ENCODE measurements around the gene RNU6-9. TPM values are rescaled to one million over a fixed set of nuclear protein-coding genes. Genes with fewer than 3 reads are reported as not detected.

The RNU6-9 gene
- total and polyA plus RNA-seq, 2 experiments from 2014 or later: not detected

- no peak for TF ChIP-seq CTCF (IDR thresholded peaks at IDR 0.05; ENCODE audit: low read depth, low read length)
- H3K36me3 ChIP-seq: no peaks in the 10 kb centered on the region
- no peak overlapping the region for H3K27ac ChIP-seq
- H3K9me3 ChIP-seq (ENCODE audit: low read depth): no peaks in the 10 kb centered on the region
- no peak for DNase-seq (ENCODE audit: low read depth in 1 of 2, low spot score in 1 of 2)
- no peaks in the 10 kb centered on the region for H3K4me1 ChIP-seq (ENCODE audit: low read depth)
- H3K27me3 ChIP-seq: no peaks in the 10 kb centered on the region
- H3K4me3 ChIP-seq: no peak overlapping the region
These were observed 6.2 kb downstream of the RNU6-9 start for GRCh38 chr19:899336-900042.

- no peak overlapping the region for H3K27ac ChIP-seq
- H3K36me3 ChIP-seq: no peaks in the 10 kb centered on the region
- DNase-seq (ENCODE audit: low read depth in 1 of 2, low spot score in 1 of 2): no peak
- no peaks in the 10 kb centered on the region for H3K27me3 ChIP-seq
- no peaks in the 10 kb centered on the region for H3K9me3 ChIP-seq (ENCODE audit: low read depth)
- H3K4me3 ChIP-seq: no peak overlapping the region
- TF ChIP-seq CTCF (IDR thresholded peaks at IDR 0.05; ENCODE audit: low read depth, low read length): no peak
- H3K4me1 ChIP-seq (ENCODE audit: low read depth): no peaks in the 10 kb centered on the region
These were observed 6.7 kb downstream of the RNU6-9 start for GRCh38 chr19:900043-900301.

- TF ChIP-seq CTCF (IDR thresholded peaks at IDR 0.05; ENCODE audit: low read depth, low read length): no peak
- DNase-seq (ENCODE audit: low read depth in 1 of 2, low spot score in 1 of 2): no peak
These were observed 7.2 kb downstream of the RNU6-9 start for GRCh38 chr19:900302-901111.

GRCh38 chr19:901216-902092 lies 8.2 kb downstream of the RNU6-9 start:
- no peak for DNase-seq (ENCODE audit: low read depth in 1 of 2, low spot score in 1 of 2)
- H3K9me3 ChIP-seq (ENCODE audit: low read depth): no peaks in the 10 kb centered on the region
- no peak overlapping the region for H3K4me3 ChIP-seq
- TF ChIP-seq CTCF (IDR thresholded peaks at IDR 0.05; ENCODE audit: low read depth, low read length): no peak
- H3K27me3 ChIP-seq: no peaks in the 10 kb centered on the region
- no peaks in the 10 kb centered on the region for H3K36me3 ChIP-seq
- H3K4me1 ChIP-seq (ENCODE audit: low read depth): no peaks in the 10 kb centered on the region
- H3K27ac ChIP-seq: no peak overlapping the region

More at GRCh38 chr19:900302-901111, 7.2 kb downstream of the RNU6-9 start:
- no peaks in the 10 kb centered on the region for H3K9me3 ChIP-seq (ENCODE audit: low read depth)
- no peaks in the 10 kb centered on the region for H3K36me3 ChIP-seq
- H3K27me3 ChIP-seq: no peaks in the 10 kb centered on the region
- no peaks in the 10 kb centered on the region for H3K4me1 ChIP-seq (ENCODE audit: low read depth)
- H3K4me3 ChIP-seq: no peak overlapping the region
- no peak overlapping the region for H3K27ac ChIP-seq

GRCh38 chr19:902093-902370 lies 8.7 kb downstream of the RNU6-9 start:
- no peak for DNase-seq (ENCODE audit: low read depth in 1 of 2, low spot score in 1 of 2)
- no peaks in the 10 kb centered on the region for H3K9me3 ChIP-seq (ENCODE audit: low read depth)

More at GRCh38 chr19:902093-902370, 8.7 kb downstream of the RNU6-9 start:
- Histone ChIP-seq H3K36me3 (no peaks in the 10 kb centered on the region), H3K4me3 (no peak overlapping the region), H3K4me1 (ENCODE audit: low read depth) (no peaks in the 10 kb centered on the region), H3K27ac (no peak overlapping the region), H3K27me3 (no peaks in the 10 kb centered on the region)
- TF ChIP-seq CTCF (IDR thresholded peaks at IDR 0.05; ENCODE audit: low read depth, low read length): no peak
